GM12878 (cell line): ENCODE data around the gene SLC35F6. TPM values are rescaled to one million over a fixed set of nuclear protein-coding genes. Genes with fewer than 3 reads are reported as not detected.
A peak's percentile ranks its signal among the peaks of the same experiment; 100 is the strongest.

Experiments
- CUX1 ChIP-seq: IDR thresholded peaks from 2 replicates; pipeline ENCODE4 v1.6.1; 2012; ENCODE audit warnings: improper control_type of control experiment, low read depth, low read length; ENCODE audit not compliant: insufficient replicate concordance
- E4F1 ChIP-seq: fragments of 450-650 bp; IDR thresholded peaks from 2 replicates; pipeline ENCODE4 v1.6.1; 2018; ENCODE audit warnings: borderline replicate concordance, mild to moderate bottlenecking; ENCODE audit not compliant: partially characterized antibody
- EED ChIP-seq: sonication (generic); IDR thresholded peaks from 2 replicates; pipeline ENCODE4 v1.6.1; 2016; ENCODE audit warnings: antibody characterized with exemption, low read depth
- ELK1 ChIP-seq: IDR thresholded peaks from 2 replicates; pipeline ENCODE4 v1.6.1; 2012; ENCODE audit warnings: low read depth, low read length, improper control_type of control experiment
- HDGF ChIP-seq: fragments of 450-650 bp; IDR thresholded peaks from 2 replicates; pipeline ENCODE4 v1.6.1; 2016; ENCODE audit warnings: antibody characterized with exemption
- IKZF2 ChIP-seq, 2 experiments: fragments of 450-650 bp; IDR thresholded peaks; 2 replicates each; pipeline ENCODE4 v1.6.1; 2017; ENCODE audit warnings: mild to moderate bottlenecking in 2 of 2, moderate library complexity in 2 of 2
- MEF2A ChIP-seq: IDR thresholded peaks from 2 replicates; pipeline ENCODE4 v1.6.1; 2011; ENCODE audit warnings: low read depth, mild to moderate bottlenecking, low read length, moderate library complexity; ENCODE audit not compliant: insufficient read depth
- MEF2B ChIP-seq: fragments of 450-650 bp; IDR thresholded peaks from 2 replicates; pipeline ENCODE4 v1.6.1; 2018; ENCODE audit warnings: mild to moderate bottlenecking, moderate library complexity; ENCODE audit not compliant: partially characterized antibody, poor library complexity, severe bottlenecking
- PAX5 ChIP-seq: IDR thresholded peaks from 2 replicates; pipeline ENCODE4 v1.6.1; 2011; ENCODE audit warnings: low read depth, low read length, borderline replicate concordance
- PBX3 ChIP-seq: IDR thresholded peaks from 2 replicates; pipeline ENCODE4 v1.6.1; 2011; ENCODE audit warnings: mild to moderate bottlenecking, low read depth, low read length, moderate library complexity; ENCODE audit not compliant: insufficient replicate concordance
- PKNOX1 ChIP-seq: fragments of 450-650 bp; IDR thresholded peaks from 2 replicates; pipeline ENCODE4 v1.6.1; 2016; ENCODE audit warnings: mild to moderate bottlenecking
- PML ChIP-seq: IDR thresholded peaks from 2 replicates; pipeline ENCODE4 v1.6.1; 2012; ENCODE audit warnings: low read length, inconsistent platforms
- RFX5 ChIP-seq: IDR thresholded peaks from 2 replicates; pipeline ENCODE4 v1.6.1; 2011; ENCODE audit warnings: low read depth, low read length, improper control_type of control experiment
- RUNX3 ChIP-seq: IDR thresholded peaks from 2 replicates; pipeline ENCODE4 v1.6.1; 2012; ENCODE audit warnings: low read length, inconsistent platforms
- SRF ChIP-seq, 2 experiments: IDR thresholded peaks; 2 replicates each; pipeline ENCODE4 v1.6.1; 2011; ENCODE audit warnings: low read depth in 2 of 2, low read length in 2 of 2, mild to moderate bottlenecking in 1 of 2, moderate library complexity in 1 of 2
- TCF12 ChIP-seq: IDR thresholded peaks from 2 replicates; pipeline ENCODE4 v1.6.1; 2011; ENCODE audit warnings: low read depth, mild to moderate bottlenecking, low read length
- polyA plus RNA-seq, 11 experiments: library from polyadenylated mRNA; depleted of rRNA in 4 of 11; unstranded in 6 of 11; stranded (reverse) in 5 of 11; fragments of >200 nt; fragmentation: Nextera tagmentation in 4 of 11; fragmentation: Illumina TruSeq in 1 of 11; extraction: Ambion mirVana in 4 of 11; extraction: Trizol in 1 of 11; gene quantifications; 1 replicate in 1 of 11; 2 replicates in 10 of 11; pipeline versions ENCODE4 v1.2.1 to v1.2.3, GENCODE V29; 2011 to 2016; ENCODE audit warnings: inconsistent platforms in 2 of 11, missing spikeins in 2 of 11, low read depth in 1 of 11
- total RNA-seq, 4 experiments: library from RNA; depleted of rRNA in 3 of 4; stranded (reverse); fragments of >200 nt in 3 of 4; fragmentation: Illumina TruSeq in 1 of 4; extraction: Trizol in 1 of 4; gene quantifications; 2 replicates each; pipeline versions ENCODE4 v1.2.1 to v1.2.3, GENCODE V29; 2013 to 2021

The SLC35F6 gene
- total and polyA plus RNA-seq, 10 of the 15 experiments (the other 5 are each of a cell fraction or from before 2014, with no cell fraction given), result 4.0 to 10.5 (median 8.0) TPM

- TF ChIP-seq PBX3 (no peak), PML (no peak), SRF (IDR thresholded peaks at IDR 0.05; ENCODE audit: low read depth in 2 of 2, low read length in 2 of 2) (no peak), IKZF2 (IDR thresholded peaks at IDR 0.05) (no peak), RFX5 (no peak), MEF2B (no peak), ELK1 (peak; percentile 46; the same call in 1 of the 2 replicates), PKNOX1 (peak; percentile 9; the same call in 1 of the 2 replicates), CUX1 (no peak), MEF2A (no peak), HDGF (no peak), E4F1 (peak; percentile 64), EED (no peak), PAX5 (peak; percentile 42; the same call in 1 of the 2 replicates), RUNX3 (no peak), TCF12 (no peak)
These were observed at the start of gene SLC35F6 (continued) for GRCh38 chr2:26764078-26764887.
